Upper lobe of right lung (tissue), 1 donor: Measurements from ENCODE around the gene SKI. TPM values are rescaled to one million over a fixed set of nuclear protein-coding genes. Genes with fewer than 3 reads are reported as not detected.

Experiments used
- ATAC-seq: fragments of 200-7000 bp; cut with Tn5 transposase; one replicate; pipeline ENCODE4 v1.9.1; 2020; ENCODE audit warnings: mild to moderate bottlenecking, moderate library complexity
- DNase-seq: peaks from one replicate; pipeline ENCODE4 v3.0.0-alpha.2; 2020
- H3K27ac ChIP-seq: fragments of 200-600 bp; one replicate; pipeline ENCODE4 v1.8.0; 2022
- H3K27me3 ChIP-seq: fragments of 200-600 bp; one replicate; pipeline ENCODE4 v1.8.0; 2022; ENCODE audit warnings: mild to moderate bottlenecking
- H3K36me3 ChIP-seq: fragments of 200-600 bp; one replicate; pipeline ENCODE4 v1.8.0; 2022
- H3K4me1 ChIP-seq: fragments of 200-600 bp; one replicate; pipeline ENCODE4 v1.8.0; 2022
- H3K4me3 ChIP-seq: fragments of 200-600 bp; one replicate; pipeline ENCODE4 v1.8.0; 2022; ENCODE audit warnings: mild to moderate bottlenecking
- H3K9me3 ChIP-seq: fragments of 200-600 bp; one replicate; pipeline ENCODE4 v1.8.0; 2022
- CTCF ChIP-seq: fragments of 200-600 bp; IDR thresholded peaks from one replicate; pipeline ENCODE4 v1.8.0; 2022; ENCODE audit warnings: antibody characterized with exemption
- intact Hi-C: fragments of 100-400 bp; cut with DNase I; formaldehyde crosslinking; loops from one replicate; pipeline ENCODE4 v1.11.0; 2022
- total RNA-seq: library from RNA; stranded (reverse); fragmentation: NEBNext Ultra II Directional; extraction: Animal tissue kit (Norgen Biotek cat#: 25700); gene quantifications from one replicate; pipeline ENCODE4 v1.2.1, GENCODE V29; 2021
- donor health status: DM: no; HTN: yes; CAD: no; lungs with severe emphysema.

The SKI gene
- total RNA-seq, 1 donor from 2014 or later: 89.6 TPM

- no peak for ATAC-seq
- Histone ChIP-seq H3K4me3 (peak overlapping the region; percentile 80), H3K27ac (peak overlapping the region; percentile 87), H3K9me3 (no peaks in the 10 kb centered on the region), H3K27me3 (no peaks in the 10 kb centered on the region), H3K36me3 (no peaks in the 10 kb centered on the region), H3K4me1 (peaks cover 47% of the 10 kb centered on the region)
- DNase-seq: peak; percentile 75
- intact Hi-C loops: no loop called here
- no peak for TF ChIP-seq CTCF
Measured at GRCh38 chr1:2230781-2231531, 2.8 kb downstream of the SKI start.

GRCh38 chr1:2231532-2232254 lies 3.6 kb downstream of the SKI start:
- peak; percentile 56 for ATAC-seq
- intact Hi-C loops: no loop called here
- H3K27me3 ChIP-seq: no peaks in the 10 kb centered on the region

GRCh38 chr1:2232255-2232915 lies 4.3 kb downstream of the SKI start:
- peak overlapping the region; percentile 87 for H3K27ac ChIP-seq
- no peaks in the 10 kb centered on the region for H3K36me3 ChIP-seq
- DNase-seq (peak; percentile 74), ATAC-seq (no peak)
- no peaks in the 10 kb centered on the region for H3K27me3 ChIP-seq
- no peaks in the 10 kb centered on the region for H3K9me3 ChIP-seq
- peak overlapping the region; percentile 80 for H3K4me3 ChIP-seq
- peaks cover 56% of the 10 kb centered on the region for H3K4me1 ChIP-seq
- intact Hi-C loops: no loop called here
- TF ChIP-seq CTCF: no peak

More at GRCh38 chr1:2231532-2232254, 3.6 kb downstream of the SKI start:
- peak; percentile 96 for DNase-seq
- H3K4me3 ChIP-seq: peak overlapping the region; percentile 80
- TF ChIP-seq CTCF: no peak
- H3K27ac ChIP-seq: peak overlapping the region; percentile 87
- peaks cover 51% of the 10 kb centered on the region for H3K4me1 ChIP-seq
- no peaks in the 10 kb centered on the region for H3K9me3 ChIP-seq
- H3K36me3 ChIP-seq: no peaks in the 10 kb centered on the region

GRCh38 chr1:2232916-2233438 lies 4.9 kb downstream of the SKI start:
- Histone ChIP-seq H3K27ac (peak overlapping the region; percentile 87), H3K9me3 (no peaks in the 10 kb centered on the region), H3K4me1 (peaks cover 62% of the 10 kb centered on the region), H3K27me3 (no peaks in the 10 kb centered on the region), H3K4me3 (peak overlapping the region; percentile 80), H3K36me3 (no peaks in the 10 kb centered on the region)
- DNase-seq: peak; percentile 71
- intact Hi-C loops: no loop called here
- no peak for ATAC-seq
- TF ChIP-seq CTCF: no peak

GRCh38 chr1:2233468-2233867 lies 5.3 kb downstream of the SKI start:
- Histone ChIP-seq H3K4me1 (peaks cover 66% of the 10 kb centered on the region), H3K27me3 (no peaks in the 10 kb centered on the region), H3K9me3 (no peaks in the 10 kb centered on the region), H3K4me3 (peak overlapping the region; percentile 80), H3K27ac (peak overlapping the region; percentile 87), H3K36me3 (no peaks in the 10 kb centered on the region)
- ATAC-seq (no peak), DNase-seq (no peak)
- intact Hi-C loops: no loop called here
- TF ChIP-seq CTCF: no peak
